ENCODE measurements around the gene LRFN3.

DNA sequence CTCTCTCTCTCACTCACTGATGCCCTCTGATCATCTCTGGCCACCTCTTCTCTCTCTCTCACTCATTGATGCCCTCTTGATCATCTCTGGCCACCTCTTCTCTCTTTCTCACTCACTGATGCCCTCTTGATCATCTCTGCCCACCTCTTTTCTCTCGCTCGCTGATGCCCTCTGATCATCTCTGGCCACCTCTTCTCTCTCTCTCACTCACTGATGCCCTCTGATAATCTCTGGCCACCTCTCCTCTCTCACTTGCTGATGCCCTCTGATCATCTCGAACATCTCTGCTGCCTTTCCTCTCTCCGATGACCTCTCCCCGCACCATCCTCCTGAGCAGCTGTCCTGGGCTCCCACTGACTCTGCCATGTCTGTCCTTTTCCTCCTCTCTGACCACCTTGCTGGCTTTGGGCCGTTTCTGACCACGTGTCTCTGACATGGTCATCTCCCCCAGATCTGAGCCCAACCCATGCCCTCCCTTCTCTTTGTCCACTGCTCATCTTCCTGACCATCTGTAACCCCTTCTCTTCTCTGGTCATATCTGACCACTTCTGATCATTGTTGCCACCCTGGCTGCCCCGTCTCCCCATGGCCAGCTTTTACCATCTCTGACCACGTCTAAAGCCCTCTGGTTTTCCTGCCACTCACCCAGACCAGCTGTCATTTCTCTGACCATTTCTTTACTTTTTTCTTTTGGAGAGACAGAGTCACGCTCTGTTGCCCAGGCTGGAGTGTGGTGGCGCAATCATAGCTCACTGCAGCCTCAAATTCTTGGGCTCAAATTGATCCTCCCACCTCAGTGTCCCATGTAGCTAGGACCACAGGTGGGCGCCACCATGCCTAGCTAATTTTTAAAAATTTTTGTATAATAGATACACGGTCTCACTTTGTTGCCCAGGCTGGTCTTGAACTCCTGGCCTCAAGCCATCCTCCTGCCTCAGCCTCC, 2.4 kb downstream of the LRFN3 start:
- TF ChIP-seq, protein P1, sequence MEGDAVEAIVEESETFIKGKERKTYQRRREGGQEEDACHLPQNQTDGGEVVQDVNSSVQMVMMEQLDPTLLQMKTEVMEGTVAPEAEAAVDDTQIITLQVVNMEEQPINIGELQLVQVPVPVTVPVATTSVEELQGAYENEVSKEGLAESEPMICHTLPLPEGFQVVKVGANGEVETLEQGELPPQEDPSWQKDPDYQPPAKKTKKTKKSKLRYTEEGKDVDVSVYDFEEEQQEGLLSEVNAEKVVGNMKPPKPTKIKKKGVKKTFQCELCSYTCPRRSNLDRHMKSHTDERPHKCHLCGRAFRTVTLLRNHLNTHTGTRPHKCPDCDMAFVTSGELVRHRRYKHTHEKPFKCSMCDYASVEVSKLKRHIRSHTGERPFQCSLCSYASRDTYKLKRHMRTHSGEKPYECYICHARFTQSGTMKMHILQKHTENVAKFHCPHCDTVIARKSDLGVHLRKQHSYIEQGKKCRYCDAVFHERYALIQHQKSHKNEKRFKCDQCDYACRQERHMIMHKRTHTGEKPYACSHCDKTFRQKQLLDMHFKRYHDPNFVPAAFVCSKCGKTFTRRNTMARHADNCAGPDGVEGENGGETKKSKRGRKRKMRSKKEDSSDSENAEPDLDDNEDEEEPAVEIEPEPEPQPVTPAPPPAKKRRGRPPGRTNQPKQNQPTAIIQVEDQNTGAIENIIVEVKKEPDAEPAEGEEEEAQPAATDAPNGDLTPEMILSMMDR (IDR thresholded peaks at IDR 0.05; ENCODE audit: borderline replicate concordance, extremely low read depth, low read length, poor library complexity, severe bottlenecking): no peak
- TF ChIP-seq EZH2 (IDR thresholded peaks at IDR 0.05; ENCODE audit: borderline replicate concordance, low read depth, low read length, severe bottlenecking): no peak

All from DND-41 (cell line).